GM12878 (cell line): ENCODE results near the gene OR52D1. TPM values are rescaled to one million over a fixed set of nuclear protein-coding genes. Genes with fewer than 3 reads are reported as not detected.

Source experiments
- ATAC-seq: fragments of 200-7000 bp; cut with Tn5 transposase; 3 replicates; pipeline ENCODE4 v1.9.1; 2020; ENCODE audit warnings: mild to moderate bottlenecking, moderate library complexity
- BruUV-seq: library from RNA; stranded (reverse); fragments of 400-500 nt; replicated peaks from 2 replicates; lab custom pipeline; 2021; lab: Mats Ljungman, UMichigan
- CTCF ChIA-PET: fragments of 300-600 bp; sonication (Branson Sonifier 250); formaldehyde crosslinking; extraction: SDS; loops from one replicate; lab custom pipeline; 2021; ENCODE audit warnings: inconsistent platforms; lab: Yijun Ruan, JAX
- POLR2A ChIA-PET: fragments of 350-600 bp; formaldehyde crosslinking; extraction: SDS; loops from one replicate; lab custom pipeline; 2021; ENCODE audit warnings: inconsistent platforms; lab: Charles Lee
- RAD21 ChIA-PET: fragments of 300-600 bp; sonication (Branson Sonifier 250); formaldehyde crosslinking; loops from one replicate; lab custom pipeline; 2023; ENCODE audit warnings: antibody characterized with exemption; ENCODE audit not compliant: unreplicated experiment; lab: Charles Lee
- SMC1A ChIA-PET: fragments of 300-600 bp; sonication (Branson Sonifier 250); formaldehyde crosslinking; loops from one replicate; lab custom pipeline; 2023; ENCODE audit not compliant: unreplicated experiment, uncharacterized antibody; lab: Charles Lee
- DNase-seq: peaks from one replicate; pipeline ENCODE4 v3.0.0-alpha.2; 2011; ENCODE audit warnings: low read depth, low spot score
- FAIRE-seq: peaks from 3 replicates; lab custom pipeline; 2011; peaks lifted over from hg19 to GRCh38; lab: Jason Lieb, UNC
- H2AFZ ChIP-seq: 2 replicates; pipeline ENCODE4 v1.6.0; 2011; ENCODE audit warnings: low read depth, low read length, control low read depth; ENCODE audit not compliant: control insufficient read depth
- H3K27ac ChIP-seq: 2 replicates; pipeline ENCODE4 v1.5.1; 2011; ENCODE audit warnings: control low read depth; ENCODE audit not compliant: control insufficient read depth, insufficient read depth
- H3K27me3 ChIP-seq, 2 experiments: replicated peaks in 1 of 2; 2 replicates each; pipeline versions ENCODE4 v1.6.0 to v1.6.1; 2011; ENCODE audit warnings: low read length in 1 of 2; ENCODE audit not compliant: control insufficient read depth in 2 of 2, insufficient read depth in 2 of 2
- H3K36me3 ChIP-seq, 2 experiments: 2 replicates each; pipeline ENCODE4 v1.5.1; 2011; ENCODE audit warnings: low read length in 1 of 2; ENCODE audit not compliant: control insufficient read depth in 2 of 2, insufficient read depth in 2 of 2
- H3K4me1 ChIP-seq: 2 replicates; pipeline ENCODE4 v1.6.1; 2011; ENCODE audit warnings: mild to moderate bottlenecking, low read length, moderate library complexity, mixed read lengths; ENCODE audit not compliant: control insufficient read depth, insufficient read depth
- H3K4me2 ChIP-seq: 2 replicates; pipeline ENCODE4 v1.6.0; 2011; ENCODE audit warnings: control low read depth; ENCODE audit not compliant: control insufficient read depth, insufficient read depth
- H3K4me3 ChIP-seq: fragments of 200-600 bp; sonication (generic); 2 replicates; pipeline ENCODE4 v1.5.1; 2016
- H3K79me2 ChIP-seq: 2 replicates; pipeline ENCODE4 v1.6.0; 2011; ENCODE audit warnings: low read length; ENCODE audit not compliant: control insufficient read depth, insufficient read depth
- H3K9ac ChIP-seq: 2 replicates; pipeline ENCODE4 v1.8.0; 2011; ENCODE audit warnings: low read length, control low read depth, mixed read lengths; ENCODE audit not compliant: control insufficient read depth, insufficient read depth
- H3K9me3 ChIP-seq: replicated peaks from 3 replicates; pipeline ENCODE4 v1.5.1; 2011; ENCODE audit warnings: mild to moderate bottlenecking, low read length; ENCODE audit not compliant: control insufficient read depth, insufficient read depth
- H4K20me1 ChIP-seq: 2 replicates; pipeline ENCODE4 v1.6.0; 2011; ENCODE audit not compliant: control insufficient read depth, insufficient read depth
- ASH2L ChIP-seq: fragments of 300-600, 200-600 bp; sonication (generic); IDR thresholded peaks from 2 replicates; pipeline ENCODE4 v1.6.1; 2017; ENCODE audit warnings: low read depth, mild to moderate bottlenecking, borderline replicate concordance
- BACH1 ChIP-seq: fragments of 450-650 bp; IDR thresholded peaks from 2 replicates; pipeline ENCODE4 v1.6.1; 2017; ENCODE audit warnings: mild to moderate bottlenecking, borderline replicate concordance
- EGR1 ChIP-seq, 2 experiments: IDR thresholded peaks; 1 replicate in 1 of 2; 2 replicates in 1 of 2; pipeline ENCODE4 v1.6.1; 2011 to 2012; ENCODE audit warnings: low read depth in 2 of 2, low read length in 2 of 2, borderline replicate concordance in 1 of 2, mild to moderate bottlenecking in 1 of 2, moderate library complexity in 1 of 2
- FOXK2 ChIP-seq: fragments of 450-650 bp; IDR thresholded peaks from 2 replicates; pipeline ENCODE4 v1.6.1; 2017; ENCODE audit warnings: mild to moderate bottlenecking, moderate library complexity
- HDGF ChIP-seq: fragments of 450-650 bp; IDR thresholded peaks from 2 replicates; pipeline ENCODE4 v1.6.1; 2016; ENCODE audit warnings: antibody characterized with exemption
- STAT3 ChIP-seq: IDR thresholded peaks from 2 replicates; pipeline ENCODE4 v1.6.1; 2011; ENCODE audit warnings: low read depth, low read length, improper control_type of control experiment
- SUZ12 ChIP-seq: fragments of 200-600 bp; sonication (generic); IDR thresholded peaks from one replicate; pipeline ENCODE4 v1.6.1; 2018; ENCODE audit warnings: antibody characterized with exemption, mild to moderate bottlenecking; ENCODE audit not compliant: unreplicated experiment
- WRNIP1 ChIP-seq: IDR thresholded peaks from 2 replicates; pipeline ENCODE4 v1.6.1; 2011; ENCODE audit warnings: low read depth, low read length, improper control_type of control experiment, borderline replicate concordance
- ZZZ3 ChIP-seq: IDR thresholded peaks from 2 replicates; pipeline ENCODE4 v1.6.1; 2011; ENCODE audit warnings: low read depth; ENCODE audit not compliant: control insufficient read depth, insufficient read length
- WGBS: methylation state at CpG from one replicate; pipeline ENCODE4 v1.1.6; 2016; ENCODE audit warnings: low lambda C conversion rate; ENCODE audit not compliant: insufficient replicate concordance, insufficient coverage; ENCODE audit errors: missing lambda C conversion rate; 5-methylcytosine and 5-hydroxymethylcytosine counted together
- in situ Hi-C: fragments of 300-500 bp; cut with MboI; formaldehyde crosslinking; loops from 9 replicates; pipeline ENCODE4 v1.14.3; 2018; ENCODE audit warnings: mixed read lengths
- intact Hi-C: fragments of 100-400 bp; cut with micrococcal nuclease; formaldehyde crosslinking; loops from one replicate; pipeline ENCODE4 v1.14.2; 2022; ENCODE audit not compliant: unreplicated experiment
- polyA plus RNA-seq, 11 experiments: library from polyadenylated mRNA; depleted of rRNA in 4 of 11; unstranded in 6 of 11; stranded (reverse) in 5 of 11; fragments of >200 nt; fragmentation: Nextera tagmentation in 4 of 11; fragmentation: Illumina TruSeq in 1 of 11; extraction: Ambion mirVana in 4 of 11; extraction: Trizol in 1 of 11; gene quantifications; 1 replicate in 1 of 11; 2 replicates in 10 of 11; pipeline versions ENCODE4 v1.2.1 to v1.2.3, GENCODE V29; 2011 to 2016; ENCODE audit warnings: inconsistent platforms in 2 of 11, missing spikeins in 2 of 11, low read depth in 1 of 11
- total RNA-seq, 4 experiments: library from RNA; depleted of rRNA in 3 of 4; stranded (reverse); fragments of >200 nt in 3 of 4; fragmentation: Illumina TruSeq in 1 of 4; extraction: Trizol in 1 of 4; gene quantifications; 2 replicates each; pipeline versions ENCODE4 v1.2.1 to v1.2.3, GENCODE V29; 2013 to 2021
- TF ChIP-seq, protein P1 (sequence below): IDR thresholded peaks from 2 replicates; pipeline ENCODE4 v1.6.1; 2012; ENCODE audit warnings: low read depth, low read length, improper control_type of control experiment

The OR52D1 gene
- total and polyA plus RNA-seq, 10 of the 15 experiments (the other 5 are each of a cell fraction or from before 2014, with no cell fraction given), result not detected

- RAD21 ChIA-PET, result no interaction called here
- intact Hi-C loops (no loop called here), in situ Hi-C loops (no loop called here)
- Histone ChIP-seq H3K4me2 (no peak overlapping the region), H2AFZ (no peak overlapping the region), H3K36me3 (no peaks in the 10 kb centered on the region), H3K4me1 (no peaks in the 10 kb centered on the region), H3K79me2 (no peaks in the 10 kb centered on the region), H3K4me3 (no peak overlapping the region), H3K27ac (no peak overlapping the region), H3K9ac (no peak overlapping the region), H3K27me3 (no peaks in the 10 kb centered on the region; a peak in 1 of 4 replicates), H4K20me1 (no peaks in the 10 kb centered on the region), H3K9me3 (no peaks in the 10 kb centered on the region)
- SMC1A ChIA-PET, result no interaction called here
- POLR2A ChIA-PET, result no interaction called here
- DNase-seq, result no peak
- CTCF ChIA-PET, result no interaction called here
- no peak for ATAC-seq
- 51% methylated on average over 4 of the region's 4 CpGs for WGBS
- no TSS peak for BruUV-seq
- no peak for TF ChIP-seq STAT3
- no peak for TF ChIP-seq SUZ12
- TF ChIP-seq HDGF, result no peak
- TF ChIP-seq ZZZ3, result no peak
- TF ChIP-seq WRNIP1, result no peak
- TF ChIP-seq, protein P1, sequence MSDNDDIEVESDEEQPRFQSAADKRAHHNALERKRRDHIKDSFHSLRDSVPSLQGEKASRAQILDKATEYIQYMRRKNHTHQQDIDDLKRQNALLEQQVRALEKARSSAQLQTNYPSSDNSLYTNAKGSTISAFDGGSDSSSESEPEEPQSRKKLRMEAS, result no peak
- TF ChIP-seq BACH1, result no peak
- no peak for TF ChIP-seq FOXK2
- TF ChIP-seq EGR1 (IDR thresholded peaks at IDR 0.05; ENCODE audit: borderline replicate concordance in 1 of 2, low read depth in 2 of 2, low read length in 2 of 2), result no peak
- no peak for TF ChIP-seq ASH2L
- no peak for FAIRE-seq
These were observed 414 bp downstream of the OR52D1 start for GRCh38 chr11:5488798-5489399.
